GM20431 (cell line): ENCODE results near the gene ICOSLG.
"Not testable (repeated sequence)": the region's sequence is repeated elsewhere in the genome, so short reads cannot be mapped to it uniquely, and the experiment has no call there.

ENCODE experiments used
- in situ Hi-C: fragments of 300-500 bp; cut with MseI, MboI; formaldehyde crosslinking; loops from one replicate; pipeline ENCODE4 v1.15.0; 2020; ENCODE audit warnings: low sequenced_read_pairs; ENCODE audit not compliant: unreplicated experiment

Gene ICOSLG

GRCh38 chr21:44240842-44241241 lies at the start of gene ICOSLG:
Gene ICOSLG, minus strand, starts transcription at chr21:44240943. Its CDS starts 126 bp downstream, at chr21:44240817.
- in situ Hi-C loops = not testable (repeated sequence)

- in situ Hi-C loops = no loop called here
Measured at GRCh38 chr21:44289381-44290010, 48.8 kb upstream of the ICOSLG start.

- in situ Hi-C loops = no loop called here
Measured at GRCh38 chr21:44288251-44289110, 47.7 kb upstream of the ICOSLG start.

- in situ Hi-C loops = no loop called here
Measured at GRCh38 chr21:44286716-44287632, 46.2 kb upstream of the ICOSLG start.

GRCh38 chr21:44286086-44286715 lies 45.5 kb upstream of the ICOSLG start:
- in situ Hi-C loops = no loop called here

- in situ Hi-C loops = no loop called here
Measured at GRCh38 chr21:44285138-44285992, 44.6 kb upstream of the ICOSLG start, which contains the start of gene AIRE. Gene AIRE, plus strand, starts transcription at chr21:44285876. Its CDS starts 131 bp downstream, at chr21:44286007.

GRCh38 chr21:44283948-44284347 lies 43.2 kb upstream of the ICOSLG start:
- in situ Hi-C loops = no loop called here

GRCh38 chr21:44283211-44283785 lies 42.6 kb upstream of the ICOSLG start:
- in situ Hi-C loops = not testable (repeated sequence)

GRCh38 chr21:44282370-44282769 lies 41.6 kb upstream of the ICOSLG start:
- in situ Hi-C loops = no loop called here

- in situ Hi-C loops = no loop called here
Measured at GRCh38 chr21:44281801-44282200, 41.1 kb upstream of the ICOSLG start.

- in situ Hi-C loops = no loop called here
Measured at GRCh38 chr21:44279354-44280260, 38.9 kb upstream of the ICOSLG start.

GRCh38 chr21:44275041-44275440 lies 34.3 kb upstream of the ICOSLG start:
- in situ Hi-C loops = no loop called here

GRCh38 chr21:44273046-44273445 lies 32.3 kb upstream of the ICOSLG start:
- in situ Hi-C loops = no loop called here

- in situ Hi-C loops = no loop called here
Measured at GRCh38 chr21:44272284-44272858, 31.6 kb upstream of the ICOSLG start.

- in situ Hi-C loops = no loop called here
Measured at GRCh38 chr21:44271558-44272283, 31.0 kb upstream of the ICOSLG start.

- in situ Hi-C loops = no loop called here
Measured at GRCh38 chr21:44269090-44269489, 28.3 kb upstream of the ICOSLG start.
